ENCODE measurements around the gene CYP19A1. TPM values are rescaled to one million over a fixed set of nuclear protein-coding genes. Genes with fewer than 3 reads are reported as not detected.

Gene CYP19A1
- total and polyA plus RNA-seq, 2 of the 8 experiments (the other 6 are each of a cell fraction or from before 2014, with no cell fraction given): not detected

GRCh38 chr15:51288143-51289065, 50.0 kb downstream of the CYP19A1 start (continued):
- TF ChIP-seq ASH2L (IDR thresholded peaks at IDR 0.05; ENCODE audit: low read length) (no peak), BACH1 (IDR thresholded peaks at IDR 0.05; ENCODE audit: low read length) (no peak)
